ENCODE results near the gene JADE1.
A peak's percentile ranks its signal among the peaks of the same experiment; 100 is the strongest.

JADE1 gene

GRCh38 chr4:128820671-128821070 is 11.2 kb downstream of the JADE1 start:
- no peaks in the 10 kb centered on the region for H3K27me3 Mint-ChIP-seq
- peaks cover 9 to 17% of the 10 kb centered on the region in 2 donors for H3K36me3 Mint-ChIP-seq
- H3K9me3 Mint-ChIP-seq: peaks cover 0 to 1% of the 10 kb centered on the region in 2 donors
- H3K4me1 Mint-ChIP-seq: peaks cover 17 to 49% of the 10 kb centered on the region in 2 donors
- no peak overlapping the region for H3K27ac Mint-ChIP-seq
- DNase-seq (no peak), ATAC-seq (replicated peaks) (no peak)
- no peak overlapping the region for H3K4me3 Mint-ChIP-seq

GRCh38 chr4:128821151-128821550 is 11.7 kb downstream of the JADE1 start:
- no peak overlapping the region for H3K27ac Mint-ChIP-seq
- peaks cover 22 to 49% of the 10 kb centered on the region in 2 donors for H3K4me1 Mint-ChIP-seq
- H3K36me3 Mint-ChIP-seq: peaks cover 9 to 16% of the 10 kb centered on the region in 2 donors
- DNase-seq (no peak), ATAC-seq (replicated peaks) (no peak)
- H3K4me3 Mint-ChIP-seq: no peak overlapping the region
- peaks cover 0 to 1% of the 10 kb centered on the region in 2 donors for H3K9me3 Mint-ChIP-seq
- H3K27me3 Mint-ChIP-seq: no peaks in the 10 kb centered on the region

- no peak overlapping the region for H3K4me3 Mint-ChIP-seq
- H3K4me1 Mint-ChIP-seq: peaks cover 38 to 60% of the 10 kb centered on the region in 2 donors
- no peak for DNase-seq
These were observed 13.6 kb downstream of the JADE1 start for GRCh38 chr4:128823025-128823661.

GRCh38 chr4:128825226-128825625 is 15.7 kb downstream of the JADE1 start:
- ATAC-seq (replicated peaks): no peak
- Mint-ChIP-seq H3K36me3 (peaks cover 8 to 9% of the 10 kb centered on the region in 2 donors), H3K4me3 (no peak overlapping the region), H3K27ac (no peak overlapping the region), H3K9me3 (peaks cover 0 to 1% of the 10 kb centered on the region in 2 donors), H3K27me3 (no peaks in the 10 kb centered on the region), H3K4me1 (peaks cover 36 to 46% of the 10 kb centered on the region in 2 donors)
- no peak for DNase-seq

More at GRCh38 chr4:128823025-128823661, 13.6 kb downstream of the JADE1 start:
- H3K36me3 Mint-ChIP-seq: peaks cover 5 to 11% of the 10 kb centered on the region in 2 donors
- no peak overlapping the region for H3K27ac Mint-ChIP-seq
- no peak for ATAC-seq (replicated peaks)
- H3K9me3 Mint-ChIP-seq: peaks cover 0 to 1% of the 10 kb centered on the region in 2 donors
- H3K27me3 Mint-ChIP-seq: no peaks in the 10 kb centered on the region

- Mint-ChIP-seq H3K4me3 (peak overlapping the region in 1 of 2 donors; percentile 11), H3K27ac (peak overlapping the region; percentile 0), H3K27me3 (no peaks in the 10 kb centered on the region), H3K9me3 (peaks cover 0 to 1% of the 10 kb centered on the region in 2 donors), H3K36me3 (peaks cover 9 to 14% of the 10 kb centered on the region in 2 donors), H3K4me1 (peaks cover 41 to 65% of the 10 kb centered on the region in 2 donors)
- ATAC-seq (replicated peaks): peak; percentile 36 to 38
- no peak for DNase-seq
These were observed 17.8 kb downstream of the JADE1 start for GRCh38 chr4:128827296-128827695.

- H3K4me3 Mint-ChIP-seq: no peak overlapping the region
- H3K27me3 Mint-ChIP-seq: no peaks in the 10 kb centered on the region
- H3K27ac Mint-ChIP-seq: no peak overlapping the region
- ATAC-seq (replicated peaks) (no peak), DNase-seq (no peak)
- H3K9me3 Mint-ChIP-seq: no peaks in the 10 kb centered on the region
- H3K4me1 Mint-ChIP-seq: peaks cover 40 to 51% of the 10 kb centered on the region in 2 donors
- H3K36me3 Mint-ChIP-seq: peaks cover 15 to 31% of the 10 kb centered on the region in 2 donors
These were observed 21.5 kb downstream of the JADE1 start for GRCh38 chr4:128830906-128831503.

GRCh38 chr4:128831531-128832242 is 22.2 kb downstream of the JADE1 start:
- Mint-ChIP-seq H3K27ac (no peak overlapping the region), H3K4me1 (peaks cover 34 to 44% of the 10 kb centered on the region in 2 donors), H3K9me3 (no peaks in the 10 kb centered on the region), H3K27me3 (no peaks in the 10 kb centered on the region), H3K4me3 (no peak overlapping the region), H3K36me3 (peaks cover 15 to 32% of the 10 kb centered on the region in 2 donors)
- peak in 1 of 2 donors; percentile 52 for ATAC-seq (replicated peaks)
- DNase-seq: no peak

GRCh38 chr4:128832243-128832625 is 22.7 kb downstream of the JADE1 start:
- peak overlapping the region; percentile 16 for H3K27ac Mint-ChIP-seq
- H3K9me3 Mint-ChIP-seq: no peaks in the 10 kb centered on the region
- peaks cover 32 to 39% of the 10 kb centered on the region in 2 donors for H3K4me1 Mint-ChIP-seq
- ATAC-seq (replicated peaks) (no peak), DNase-seq (no peak)
- H3K4me3 Mint-ChIP-seq: no peak overlapping the region
- no peaks in the 10 kb centered on the region for H3K27me3 Mint-ChIP-seq
- peaks cover 15 to 37% of the 10 kb centered on the region in 2 donors for H3K36me3 Mint-ChIP-seq

GRCh38 chr4:128835498-128836222 is 26.2 kb downstream of the JADE1 start:
- no peak overlapping the region for H3K27ac Mint-ChIP-seq
- H3K4me1 Mint-ChIP-seq: peaks cover 30 to 31% of the 10 kb centered on the region in 2 donors
- DNase-seq (no peak), ATAC-seq (replicated peaks) (no peak)
- no peaks in the 10 kb centered on the region for H3K9me3 Mint-ChIP-seq
- H3K36me3 Mint-ChIP-seq: peaks cover 10 to 33% of the 10 kb centered on the region in 2 donors
- no peak overlapping the region for H3K4me3 Mint-ChIP-seq
- no peaks in the 10 kb centered on the region for H3K27me3 Mint-ChIP-seq

GRCh38 chr4:128837198-128837597 is 27.7 kb downstream of the JADE1 start:
- no peak overlapping the region for H3K4me3 Mint-ChIP-seq
- no peak for ATAC-seq (replicated peaks)
- no peaks in the 10 kb centered on the region for H3K27me3 Mint-ChIP-seq
- peak overlapping the region; percentile 69 for H3K27ac Mint-ChIP-seq
- H3K4me1 Mint-ChIP-seq: peaks cover 28 to 30% of the 10 kb centered on the region in 2 donors
- no peaks in the 10 kb centered on the region for H3K9me3 Mint-ChIP-seq
- H3K36me3 Mint-ChIP-seq: peaks cover 16 to 39% of the 10 kb centered on the region in 2 donors
- no peak for DNase-seq

- Mint-ChIP-seq H3K4me3 (no peak overlapping the region), H3K27ac (peak overlapping the region; percentile 1), H3K9me3 (no peaks in the 10 kb centered on the region), H3K4me1 (peaks cover 23 to 27% of the 10 kb centered on the region in 2 donors), H3K36me3 (peaks cover 14 to 39% of the 10 kb centered on the region in 2 donors), H3K27me3 (no peaks in the 10 kb centered on the region)
- ATAC-seq (replicated peaks): no peak
- no peak for DNase-seq
These were observed 28.2 kb downstream of the JADE1 start for GRCh38 chr4:128837679-128838078.

- ATAC-seq (replicated peaks) (no peak), DNase-seq (no peak)
- H3K36me3 Mint-ChIP-seq: peaks cover 25 to 50% of the 10 kb centered on the region in 2 donors
- peaks cover 20 to 21% of the 10 kb centered on the region in 2 donors for H3K4me1 Mint-ChIP-seq
- no peak overlapping the region for H3K4me3 Mint-ChIP-seq
- H3K27me3 Mint-ChIP-seq: no peaks in the 10 kb centered on the region
- H3K27ac Mint-ChIP-seq: peak overlapping the region; percentile 21
- no peaks in the 10 kb centered on the region for H3K9me3 Mint-ChIP-seq
These were observed 31.3 kb downstream of the JADE1 start for GRCh38 chr4:128840711-128841318.

- H3K27me3 Mint-ChIP-seq: no peaks in the 10 kb centered on the region
- ATAC-seq (replicated peaks) (no peak), DNase-seq (no peak)
- peak overlapping the region; percentile 57 for H3K27ac Mint-ChIP-seq
- no peaks in the 10 kb centered on the region for H3K9me3 Mint-ChIP-seq
- H3K36me3 Mint-ChIP-seq: peaks cover 30 to 53% of the 10 kb centered on the region in 2 donors
- H3K4me3 Mint-ChIP-seq: no peak overlapping the region
- H3K4me1 Mint-ChIP-seq: peaks cover 20 to 21% of the 10 kb centered on the region in 2 donors
These were observed 31.9 kb downstream of the JADE1 start for GRCh38 chr4:128841402-128841801.

GRCh38 chr4:128844931-128845330 is 35.4 kb downstream of the JADE1 start:
- no peaks in the 10 kb centered on the region for H3K9me3 Mint-ChIP-seq
- DNase-seq: no peak
- peaks cover 52 to 72% of the 10 kb centered on the region in 2 donors for H3K36me3 Mint-ChIP-seq
- peaks cover 14 to 15% of the 10 kb centered on the region in 2 donors for H3K4me1 Mint-ChIP-seq
- H3K27me3 Mint-ChIP-seq: no peaks in the 10 kb centered on the region
- no peak overlapping the region for H3K27ac Mint-ChIP-seq
- no peak overlapping the region for H3K4me3 Mint-ChIP-seq
- ATAC-seq (replicated peaks): no peak

Measured in stimulated activated naive B cell treated with anti-CD40 and anti-IgM and Interleukin-4, amounts not matched to agents 10 μg/mL and 1 μg/mL and 100 μg/mL, for 72 hours (primary cell).